ENCODE measurements around the gene HOXA1. TPM values are rescaled to one million over a fixed set of nuclear protein-coding genes. Genes with fewer than 3 reads are reported as not detected.
"Not testable (repeated sequence)": the region's sequence is repeated elsewhere in the genome, so short reads cannot be mapped to it uniquely, and the experiment has no call there.

Gene HOXA1
- total RNA-seq, 4 donors from 2014 or later = 0.67 to 0.78 TPM; not detected in 2

- WGBS, 2 donors = 42 to 45% methylated on average over 3 of the region's 3 CpGs
- H3K27me3 ChIP-seq = no peaks in the 10 kb centered on the region
- intact Hi-C loops (cut with DNase I) = no loop called here
- no peak for DNase-seq
- H3K4me1 ChIP-seq = peaks cover 0 to 5% of the 10 kb centered on the region in 2 donors
- no peak overlapping the region for H3K27ac ChIP-seq
- no peaks in the 10 kb centered on the region for H3K9me3 ChIP-seq
- no peaks in the 10 kb centered on the region for H3K36me3 ChIP-seq
- no peak for TF ChIP-seq POLR2A (IDR thresholded peaks at IDR 0.05)
- TF ChIP-seq CTCF (IDR thresholded peaks at IDR 0.05) = no peak
- H3K4me3 ChIP-seq (replicated peaks in 1 of 3) = no peak overlapping the region
Measured at GRCh38 chr7:27053153-27053552, 42.6 kb downstream of the HOXA1 start.

GRCh38 chr7:27051451-27051850, 44.3 kb downstream of the HOXA1 start:
- Histone ChIP-seq H3K9me3 (no peaks in the 10 kb centered on the region), H3K27ac (no peak overlapping the region), H3K4me3 (replicated peaks in 1 of 3) (no peak overlapping the region), H3K27me3 (no peaks in the 10 kb centered on the region), H3K4me1 (peaks cover 0 to 5% of the 10 kb centered on the region in 2 donors), H3K36me3 (no peaks in the 10 kb centered on the region)
- no peak for DNase-seq
- WGBS, 2 donors = 94 to 95% methylated on average over 4 of the region's 4 CpGs
- intact Hi-C loops (cut with DNase I) = no loop called here
- TF ChIP-seq CTCF (IDR thresholded peaks at IDR 0.05) (no peak), POLR2A (IDR thresholded peaks at IDR 0.05) (no peak)

DNA sequence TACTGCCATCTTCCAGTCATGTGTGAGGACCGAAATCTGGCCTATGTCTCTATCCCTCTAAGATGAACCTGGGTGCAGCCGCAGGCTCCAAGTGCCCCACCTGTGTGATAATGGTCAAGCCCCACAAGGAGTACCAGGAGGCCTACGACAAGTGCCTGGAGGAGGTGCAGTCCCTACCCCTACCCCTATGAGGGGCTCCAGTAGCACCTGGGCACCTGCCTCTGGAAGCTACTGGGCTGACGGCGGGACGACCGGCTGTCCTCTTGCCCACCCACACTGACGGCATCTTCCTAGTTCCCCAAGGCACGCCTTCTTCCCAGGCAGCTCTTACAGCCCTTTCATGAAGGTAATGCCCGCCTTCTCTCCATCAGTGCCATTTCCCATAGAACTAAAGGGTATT, 47.4 kb downstream of the HOXA1 start:
- Histone ChIP-seq H3K27ac (no peak overlapping the region), H3K36me3 (no peaks in the 10 kb centered on the region), H3K4me1 (peaks cover 0 to 5% of the 10 kb centered on the region in 2 donors), H3K4me3 (replicated peaks in 1 of 3) (no peak overlapping the region), H3K27me3 (no peaks in the 10 kb centered on the region), H3K9me3 (no peaks in the 10 kb centered on the region)
- TF ChIP-seq CTCF (IDR thresholded peaks at IDR 0.05) (no peak), POLR2A (IDR thresholded peaks at IDR 0.05) (no peak)
- no peak for DNase-seq
- WGBS, 2 donors = 94 to 96% methylated on average over 10 of the region's 10 CpGs
- intact Hi-C loops (cut with DNase I) = no loop called here

GRCh38 chr7:27046854-27047549, 48.8 kb downstream of the HOXA1 start:
- intact Hi-C loops (cut with DNase I) = no loop called here
- H3K36me3 ChIP-seq = no peaks in the 10 kb centered on the region
- no peaks in the 10 kb centered on the region for H3K9me3 ChIP-seq
- no peak overlapping the region for H3K27ac ChIP-seq
- H3K4me3 ChIP-seq (replicated peaks in 1 of 3) = no peak overlapping the region
- TF ChIP-seq CTCF (IDR thresholded peaks at IDR 0.05) (no peak), POLR2A (IDR thresholded peaks at IDR 0.05) (no peak)
- no peaks in the 10 kb centered on the region for H3K27me3 ChIP-seq
- DNase-seq = no peak
- no peaks in the 10 kb centered on the region for H3K4me1 ChIP-seq
- 82 to 86% methylated on average over 7 of the region's 7 CpGs for WGBS, 2 donors

- DNase-seq; H3K4me1 ChIP-seq; H3K27ac ChIP-seq; H3K27me3 ChIP-seq; H3K9me3 ChIP-seq; H3K36me3 ChIP-seq; intact Hi-C loops (cut with DNase I); H3K4me3 ChIP-seq (replicated peaks in 1 of 3): not testable (repeated sequence)
- WGBS, 2 donors = 88 to 92% methylated on average over 4 of the region's 4 CpGs
Measured at GRCh38 chr7:27045972-27046371, 49.8 kb downstream of the HOXA1 start.

DNA sequence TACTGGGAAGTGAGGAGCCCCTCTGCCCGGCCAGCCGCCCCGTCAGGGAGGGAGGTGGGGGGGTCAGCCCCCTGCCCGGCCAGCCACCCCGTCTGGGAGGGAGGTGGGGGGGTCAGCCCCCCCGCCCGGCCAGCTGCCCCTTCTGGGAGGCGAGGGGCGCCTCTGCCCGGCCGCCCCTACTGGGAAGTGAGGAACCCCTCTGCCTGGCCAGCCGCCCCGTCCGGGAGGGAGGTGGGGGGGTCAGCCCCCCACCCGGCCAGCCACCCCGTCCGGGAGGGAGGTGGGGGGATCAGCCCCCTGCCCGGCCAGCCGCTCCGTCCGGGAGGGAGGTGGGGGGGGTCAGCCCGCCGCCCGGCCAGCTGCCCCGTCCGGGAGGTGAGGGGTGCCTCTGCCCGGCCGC, 50.7 kb downstream of the HOXA1 start:
- H3K36me3 ChIP-seq; H3K9me3 ChIP-seq; H3K27ac ChIP-seq; H3K4me3 ChIP-seq (replicated peaks in 1 of 3); H3K4me1 ChIP-seq; intact Hi-C loops (cut with DNase I); H3K27me3 ChIP-seq; DNase-seq: not testable (repeated sequence)
- no CpG with 5 or more reads among the region's 28 CpGs for WGBS, 2 donors

Small RNA genes lying within 50 kb of the gene (small RNA-seq; reads per million reads assigned to genes)
- not detected for gene RF01977

Other genes with a start within 250 kb of the HOXA1 start
- 10 to 100 TPM in 3 of 4 donors, 1 to 10 TPM in 1; 8.2 to 26.1 (median 11.8) TPM for gene SKAP2, start 231.4 kb downstream of the HOXA1 start, total RNA-seq
- 1 to 10 TPM in 2 of 4 donors, under 1 TPM in 2; 0.73 to 2.7 (median 1.7) TPM for gene HOXA2, start 6.7 kb upstream of the HOXA1 start, total RNA-seq
- 1 to 10 TPM in 3 of 4 donors, under 1 TPM in 1; 0.56 to 2.1 (median 1.3) TPM for gene HOXA4, start 34.8 kb upstream of the HOXA1 start, total RNA-seq
- gene HOXA5, start 47.7 kb upstream of the HOXA1 start, total RNA-seq = 1 to 10 TPM; 2.0 to 4.4 (median 3.3) TPM
- gene HOXA6, start 51.8 kb upstream of the HOXA1 start, total RNA-seq = 1 to 10 TPM in 2 of 4 donors, not detected in 2; 1.1 to 1.6 TPM
- gene HOXA3, start 56.6 kb upstream of the HOXA1 start, total RNA-seq = 1 to 10 TPM in 3 of 4 donors, under 1 TPM in 1; 0.94 to 6.1 (median 1.9) TPM
- gene HOXA7, start 60.7 kb upstream of the HOXA1 start, total RNA-seq = 1 to 10 TPM in 1 of 4 donors, under 1 TPM in 3; 0.34 to 2.1 (median 0.74) TPM
- gene HOXA9, start 69.5 kb upstream of the HOXA1 start, total RNA-seq = 1 to 10 TPM in 1 of 4 donors, under 1 TPM in 2, not detected in 1; 0.63 to 1.9 (median 0.67) TPM
- 1 to 10 TPM in 1 of 4 donors, not detected in 3; 4.0 TPM for gene HOXA10, start 78.3 kb upstream of the HOXA1 start, total RNA-seq
- gene HOXA11, start 89.2 kb upstream of the HOXA1 start, total RNA-seq = not detected
- gene HOXA13, start 104.1 kb upstream of the HOXA1 start, total RNA-seq = not detected
- gene EVX1, start 146.8 kb upstream of the HOXA1 start, total RNA-seq = not detected

Data from thyroid gland (tissue), 4 donors.